NCI-H187 (cell line): ENCODE results near the gene CDH20.
"Not testable (repeated sequence)": the region's sequence is repeated elsewhere in the genome, so short reads cannot be mapped to it uniquely, and the experiment has no call there.

ENCODE experiments used
- DNase-seq, 2 experiments: peaks; one replicate each; lab custom pipeline; 2025; lab: John Stamatoyannopoulos, UW

CDH20 gene

DNA sequence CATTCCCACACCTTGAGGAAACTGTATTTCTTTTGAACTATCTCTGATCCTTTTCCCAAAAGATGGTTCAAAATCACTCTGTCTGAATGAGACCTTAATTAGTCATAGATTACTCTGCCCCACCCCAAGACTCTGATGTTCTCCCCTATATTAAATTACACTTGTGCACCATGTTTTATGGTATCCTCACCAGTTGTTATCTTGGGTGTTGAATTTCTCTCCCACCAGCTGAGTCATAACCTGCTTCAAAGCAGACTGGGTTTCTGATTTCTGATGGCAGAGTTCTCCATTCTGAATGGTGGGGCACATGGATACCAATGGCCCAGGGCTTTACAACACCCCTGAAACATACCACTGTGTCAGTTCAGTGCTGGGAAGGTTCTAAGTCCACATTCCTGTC is 15.0 kb downstream of the CDH20 start:
- DNase-seq, result no peak

DNA sequence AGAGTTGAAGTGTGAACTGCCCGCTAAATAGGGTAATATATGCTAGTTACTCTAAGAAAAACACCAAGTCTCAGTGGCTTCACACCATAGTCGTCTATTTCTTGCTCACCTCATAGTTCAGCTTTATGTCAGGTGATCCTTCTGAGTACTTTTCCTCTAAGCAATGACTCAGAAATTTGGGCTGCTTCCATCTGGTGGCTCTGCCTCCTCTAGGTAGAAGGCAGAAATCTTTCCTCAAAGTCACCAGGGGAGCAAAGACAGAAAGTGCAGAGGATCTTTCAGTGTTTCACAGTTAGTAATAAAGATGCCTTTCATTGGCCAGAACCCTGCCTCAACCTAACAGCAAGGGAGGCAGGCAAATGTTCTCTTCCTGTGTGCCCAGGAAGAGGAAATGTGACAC is 17.3 kb downstream of the CDH20 start:
- no peak for DNase-seq

DNA sequence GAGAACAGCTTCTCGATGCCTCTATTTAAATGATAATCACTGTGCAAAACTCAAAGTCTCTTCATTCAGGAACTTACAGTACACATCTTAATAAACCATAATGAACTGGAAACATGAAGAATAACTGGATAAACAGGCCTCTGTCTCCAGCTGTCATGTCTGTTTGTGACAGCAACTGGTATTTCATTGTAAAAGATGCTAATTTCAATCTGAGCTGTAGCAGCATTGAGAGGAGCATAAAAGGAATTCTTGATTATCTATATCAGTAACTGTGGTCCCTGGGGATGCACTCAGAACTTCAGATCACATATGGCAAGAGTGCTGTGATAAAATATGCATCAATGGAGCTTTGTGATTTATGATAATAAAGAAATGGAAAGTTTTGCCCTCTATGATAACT is 18.8 kb downstream of the CDH20 start:
- DNase-seq, result no peak

DNA sequence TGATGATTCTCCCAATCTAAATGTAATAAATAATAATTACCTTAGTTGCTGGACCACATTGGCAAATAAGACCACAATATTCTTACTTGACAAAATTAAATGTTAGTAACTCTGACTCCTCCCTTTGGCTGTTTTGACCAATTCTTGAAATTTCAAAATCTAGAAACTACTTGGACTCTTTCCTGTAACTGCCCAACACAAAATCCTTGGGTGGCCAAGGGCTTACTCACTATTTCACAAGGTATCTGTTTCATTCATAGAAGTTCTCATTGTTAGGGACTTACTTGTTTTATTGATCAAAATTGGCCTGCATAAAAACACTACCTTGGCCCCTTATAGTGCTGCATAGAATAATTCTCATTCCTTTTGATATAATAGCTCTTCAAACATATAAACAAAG is 19.4 kb downstream of the CDH20 start:
- DNase-seq, result no peak

DNA sequence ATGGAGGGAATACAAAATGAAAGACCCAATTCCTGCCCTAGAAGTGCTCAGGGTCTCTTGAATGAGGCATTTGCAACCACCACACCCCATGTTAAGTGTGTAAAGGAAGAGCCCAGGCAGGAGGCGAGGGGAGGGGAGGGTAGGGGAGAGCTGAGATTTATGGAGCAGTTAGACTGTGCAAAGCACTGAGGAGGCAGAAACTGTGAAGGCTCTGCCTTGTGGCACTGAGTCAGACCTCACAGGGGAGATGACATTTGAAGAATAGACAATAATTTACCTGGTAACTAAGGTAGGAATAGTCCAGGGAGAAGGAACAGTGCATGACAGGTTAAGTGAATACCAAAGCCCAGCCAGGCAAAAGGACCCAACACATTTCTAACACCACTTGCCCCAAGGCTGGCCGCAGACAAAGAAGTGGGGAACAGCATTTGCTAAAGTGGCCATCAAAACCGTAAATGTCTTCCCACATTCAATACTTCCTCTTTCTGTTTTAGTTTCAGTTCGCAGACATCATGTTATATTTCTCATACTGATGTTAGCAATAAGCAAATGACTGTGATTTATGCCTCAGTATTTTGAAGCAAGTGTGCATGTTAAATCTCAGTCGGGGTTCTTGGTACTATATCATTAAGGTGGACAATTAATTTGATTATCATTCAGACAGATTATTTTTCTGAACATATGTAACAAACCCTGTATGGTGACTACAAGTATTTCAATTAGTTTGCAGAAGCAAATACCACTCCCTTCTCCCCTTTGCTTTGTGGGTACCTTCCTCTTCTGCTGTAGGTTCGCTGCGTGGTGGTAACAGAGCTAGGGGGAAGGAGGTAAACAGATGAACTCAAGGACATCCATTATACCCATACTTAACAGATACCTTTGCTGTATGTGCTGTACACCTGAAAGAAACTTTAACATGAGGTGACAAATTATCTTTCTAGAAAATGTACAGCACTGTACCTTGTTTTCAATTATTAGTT is 27.5 kb downstream of the CDH20 start:
- no peak for DNase-seq

DNA sequence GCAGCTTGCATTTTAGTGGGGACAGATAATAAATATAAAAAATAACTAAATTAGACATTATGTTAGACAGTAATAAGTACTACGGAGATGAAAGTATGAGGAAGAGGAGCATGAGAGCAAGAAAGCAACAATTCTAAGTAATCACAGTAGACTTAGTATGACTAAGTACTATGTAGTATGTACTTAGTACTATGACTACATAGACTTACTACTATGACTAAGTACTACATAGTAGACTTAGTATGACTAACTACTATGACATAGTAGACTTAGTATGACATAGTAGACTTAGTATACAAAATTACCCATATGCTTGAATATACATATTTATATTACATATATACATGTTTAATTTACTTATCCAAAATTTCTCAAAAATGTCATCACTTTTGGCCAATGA is 29.3 kb downstream of the CDH20 start:
- no peak for DNase-seq

DNA sequence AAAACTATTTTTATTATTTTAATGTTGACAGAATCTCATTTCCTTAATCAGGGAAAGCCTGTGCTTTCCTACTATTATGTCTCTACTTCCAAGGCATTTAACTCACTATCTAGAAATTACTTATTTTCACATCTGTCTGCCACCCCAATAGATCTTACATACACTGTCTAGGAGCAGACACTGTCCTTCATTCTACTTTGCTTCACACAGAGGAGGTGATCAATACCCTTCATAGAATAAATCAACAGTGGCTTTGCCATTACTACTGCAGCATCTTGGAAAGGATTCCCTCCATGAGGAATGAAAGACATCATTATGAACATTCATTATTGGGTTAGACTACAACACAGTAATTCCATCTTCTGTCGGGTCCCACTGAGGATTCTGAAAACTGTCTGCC is 31.7 kb downstream of the CDH20 start:
- DNase-seq, result no peak

DNA sequence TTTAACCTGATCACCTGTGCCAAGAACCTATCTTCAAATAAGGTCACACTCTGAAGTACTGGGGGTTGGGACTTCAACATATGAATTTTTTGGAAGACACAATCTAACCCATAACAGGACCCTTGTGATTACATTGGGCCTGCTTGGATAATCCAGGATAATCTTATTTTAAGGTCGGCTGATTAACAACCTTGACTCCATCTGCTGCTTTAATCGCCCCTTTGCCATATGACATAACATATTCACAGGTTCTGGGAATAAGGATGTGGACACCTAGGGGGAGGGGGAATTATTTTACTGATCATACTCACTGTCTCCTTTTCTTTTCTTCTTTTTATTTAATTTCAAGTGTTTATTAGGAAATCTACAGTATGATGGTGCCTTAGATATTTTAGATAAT is 34.8 kb downstream of the CDH20 start:
- no peak for DNase-seq

DNA sequence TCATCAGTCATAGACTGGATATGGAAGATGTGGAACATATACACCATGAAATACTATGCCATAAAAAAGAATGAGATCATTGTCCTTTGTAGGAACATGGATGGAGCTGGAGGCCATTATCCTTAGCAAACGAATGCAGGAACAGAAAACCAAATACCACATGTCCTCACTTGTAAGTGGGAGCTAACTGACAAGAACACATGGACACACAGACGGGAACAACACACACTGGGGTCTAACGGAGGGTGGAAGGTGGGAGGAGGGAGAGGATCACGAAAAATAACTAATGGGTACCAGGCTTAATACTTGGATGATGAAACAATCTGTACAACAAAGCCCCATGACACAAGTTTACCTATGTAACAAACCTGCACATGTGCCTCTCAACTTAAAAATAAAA is 36.4 kb downstream of the CDH20 start:
- DNase-seq, result not testable (repeated sequence)

DNA sequence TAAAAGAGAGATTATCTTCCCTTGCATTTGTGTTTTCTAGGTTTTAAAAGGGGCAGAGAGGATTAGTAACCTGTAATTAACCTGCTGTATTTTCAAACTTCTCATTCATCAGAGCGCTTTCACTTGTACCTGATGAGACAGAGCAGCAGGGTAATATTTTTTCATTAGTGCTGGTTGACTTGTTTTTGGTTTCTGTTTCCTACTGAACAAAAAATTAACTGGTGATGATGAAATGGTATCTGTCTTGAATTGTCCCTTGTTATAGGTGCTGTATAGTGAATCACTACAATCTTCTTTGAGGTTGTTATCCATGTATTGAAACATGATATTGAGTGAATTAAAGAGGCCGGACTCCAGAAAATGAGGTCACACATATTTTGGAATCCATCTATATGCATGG is 37.9 kb downstream of the CDH20 start:
- no peak for DNase-seq

DNA sequence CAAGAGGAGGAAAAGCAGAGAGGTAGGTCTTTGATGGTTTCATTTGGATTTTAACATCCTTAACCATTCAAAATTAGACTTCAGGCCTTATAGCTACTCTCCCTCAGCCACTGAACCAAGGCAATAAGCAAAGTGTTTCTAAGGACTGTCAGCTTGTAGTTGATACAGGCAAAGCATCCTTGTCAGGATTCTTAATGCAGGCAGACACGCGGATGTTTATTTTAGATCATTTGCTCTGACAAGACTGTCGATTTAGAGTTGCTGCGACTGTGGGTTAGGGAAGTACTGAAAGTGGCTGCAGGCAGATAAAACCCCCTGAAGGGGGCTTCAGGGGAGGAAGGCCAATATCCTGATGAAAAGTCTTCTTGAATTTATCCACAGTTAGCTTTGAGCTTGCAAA is 46.6 kb downstream of the CDH20 start:
- no peak for DNase-seq

DNA sequence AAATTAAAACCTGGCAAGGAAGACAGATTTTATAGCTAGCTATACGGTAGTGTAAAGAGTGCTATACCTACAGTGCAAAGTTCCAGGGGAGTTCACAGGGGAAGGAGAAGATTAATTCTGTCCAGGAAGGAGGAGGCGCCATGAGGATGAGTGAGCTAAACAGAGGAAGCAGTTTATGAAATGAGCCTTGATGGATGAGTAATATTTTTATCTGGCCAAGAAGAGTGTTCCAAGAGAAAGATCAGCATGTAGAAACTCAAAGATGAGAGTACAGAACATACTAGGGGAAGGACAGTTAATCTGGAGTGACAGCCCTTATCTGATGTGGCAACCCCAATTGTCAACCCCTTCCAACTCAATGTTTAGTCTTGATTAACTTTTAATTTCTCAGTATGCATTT is 54.8 kb downstream of the CDH20 start:
- no peak for DNase-seq

DNA sequence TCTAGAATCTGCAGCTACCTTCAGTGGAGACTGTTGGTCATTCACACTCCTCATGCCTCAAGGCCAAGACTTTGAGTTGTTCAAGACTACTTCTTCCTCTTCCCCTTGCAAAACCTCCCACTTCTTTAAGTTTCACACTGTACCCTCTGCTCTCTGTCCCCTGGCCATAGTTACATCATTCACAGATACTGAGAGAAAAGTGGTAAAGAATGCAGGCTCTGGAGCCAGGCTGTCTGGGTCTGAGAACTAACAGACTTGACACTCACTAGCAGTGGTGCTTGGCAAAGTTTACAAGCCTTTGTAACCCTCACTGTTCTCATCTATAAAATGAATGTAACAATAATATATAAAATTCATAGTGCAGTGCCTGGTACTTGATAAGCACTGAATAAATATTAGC is 61.8 kb downstream of the CDH20 start:
- DNase-seq, result no peak

DNA sequence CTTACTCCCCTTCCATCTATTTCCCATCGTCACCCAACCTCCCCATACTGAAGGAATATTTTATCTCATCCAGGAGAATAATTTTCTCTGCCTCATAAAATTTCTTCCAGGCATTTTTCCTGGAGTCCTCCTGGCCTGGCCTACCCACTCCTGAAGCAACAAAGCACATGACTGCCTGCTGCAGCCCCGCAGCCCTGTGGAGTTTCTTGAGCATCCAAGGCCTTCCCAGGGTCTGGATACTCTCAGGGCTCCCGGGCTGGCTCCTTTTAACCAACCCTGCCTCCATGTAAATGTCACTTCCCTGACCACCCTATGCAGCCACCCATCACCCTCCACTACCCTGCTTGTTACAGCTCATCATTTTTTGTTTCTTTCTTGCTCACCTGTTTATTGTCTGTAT is 64.0 kb downstream of the CDH20 start:
- DNase-seq, result no peak

DNA sequence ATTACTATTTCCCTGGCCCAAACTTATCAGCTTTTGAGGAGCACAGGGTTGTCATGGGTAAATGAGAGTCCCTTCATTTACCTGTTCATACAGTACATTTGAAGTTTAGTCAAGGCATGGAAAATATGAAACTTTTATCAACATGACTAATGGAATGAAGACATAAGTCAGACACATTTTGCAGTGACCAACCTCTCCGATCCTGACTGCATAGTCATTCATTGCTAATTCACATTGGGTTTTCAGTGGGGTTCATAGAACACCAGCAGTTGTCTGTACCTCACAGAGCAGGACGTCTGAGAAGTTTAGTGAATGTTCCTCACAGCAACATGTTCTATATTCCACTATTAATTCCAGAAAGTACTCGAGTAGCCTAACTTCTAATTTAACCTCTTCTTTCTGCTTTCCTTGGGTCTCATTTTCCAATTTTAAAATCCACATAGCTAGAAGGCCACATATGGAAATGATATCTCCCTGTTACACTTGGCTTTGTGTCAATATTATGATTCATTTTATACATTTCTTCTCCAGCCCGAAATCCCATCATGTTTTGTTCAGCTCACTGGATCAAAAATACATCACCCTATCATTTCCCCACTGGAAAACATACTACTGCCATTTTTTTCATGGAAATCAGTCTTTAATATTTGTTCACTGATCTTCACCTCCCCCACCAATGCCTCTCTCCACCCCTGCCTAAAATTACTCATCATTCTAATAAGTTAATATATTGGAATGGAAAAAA is 65.9 kb downstream of the CDH20 start:
- no peak for DNase-seq

DNA sequence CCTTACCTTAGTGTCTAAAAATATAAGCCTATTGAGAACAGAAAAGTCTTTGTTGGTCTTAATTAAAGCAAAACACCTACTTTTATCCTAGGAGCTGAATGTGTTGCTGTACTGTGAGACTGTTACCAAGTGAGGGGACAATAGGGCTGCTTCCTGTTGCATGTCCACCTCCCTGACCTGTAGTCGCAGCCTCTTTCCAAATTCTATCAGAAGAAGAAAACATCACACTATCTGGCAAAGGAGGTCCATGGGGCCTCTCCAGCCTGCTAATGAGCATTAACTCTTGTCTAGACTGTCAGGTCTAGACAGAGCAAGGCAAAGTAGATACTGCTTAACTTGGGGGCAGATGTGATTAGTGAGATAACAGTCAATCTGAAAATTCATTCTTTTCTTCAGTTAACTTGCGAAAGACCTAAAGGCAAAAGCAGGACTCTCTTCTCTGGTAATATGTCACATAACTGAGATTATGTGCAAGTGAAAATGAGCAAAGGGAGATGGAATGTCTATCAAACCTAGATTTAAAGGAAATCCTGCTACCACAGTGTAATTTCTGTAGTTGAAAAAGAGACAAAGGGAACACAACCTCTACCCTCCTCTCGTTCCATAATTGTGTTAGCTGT is 66.9 kb downstream of the CDH20 start:
- no peak for DNase-seq

DNA sequence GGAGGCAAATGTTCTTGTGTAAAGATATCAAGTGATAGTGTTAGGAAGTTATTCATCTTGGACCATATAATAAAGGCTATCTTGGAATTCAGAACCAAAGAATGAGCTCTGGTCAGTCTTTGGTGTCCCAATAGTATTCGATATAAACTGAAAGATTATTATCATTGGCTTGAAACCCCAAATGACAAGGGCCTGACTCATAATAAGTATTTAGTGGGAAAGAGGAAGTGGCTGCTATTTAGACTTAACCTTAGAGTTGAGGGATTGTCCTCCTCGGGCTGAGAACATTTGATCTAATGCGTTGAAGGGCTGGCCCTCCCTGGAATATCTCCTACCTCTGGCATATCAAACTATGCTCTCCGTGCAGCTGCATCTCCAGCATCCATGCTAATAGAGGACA is 67.5 kb downstream of the CDH20 start:
- no peak for DNase-seq

DNA sequence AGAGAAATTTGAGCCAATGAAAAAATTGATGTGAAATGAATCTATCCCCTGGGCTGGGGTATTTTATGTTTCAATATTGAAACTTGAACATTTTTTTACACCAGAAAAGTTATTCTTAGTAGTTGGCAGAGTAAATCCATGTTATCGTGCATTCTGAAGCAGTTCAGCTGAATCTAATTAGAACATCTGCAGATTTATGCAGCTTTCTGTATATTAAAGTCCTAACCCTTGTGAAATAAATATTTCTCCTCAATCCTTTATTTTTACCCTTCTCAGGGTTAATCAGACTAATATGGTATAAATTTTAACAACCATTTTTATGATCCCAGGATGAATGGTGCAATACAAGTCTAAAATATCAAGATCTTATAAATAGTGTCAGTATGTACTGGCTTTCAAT is 69.5 kb downstream of the CDH20 start:
- no peak for DNase-seq

DNA sequence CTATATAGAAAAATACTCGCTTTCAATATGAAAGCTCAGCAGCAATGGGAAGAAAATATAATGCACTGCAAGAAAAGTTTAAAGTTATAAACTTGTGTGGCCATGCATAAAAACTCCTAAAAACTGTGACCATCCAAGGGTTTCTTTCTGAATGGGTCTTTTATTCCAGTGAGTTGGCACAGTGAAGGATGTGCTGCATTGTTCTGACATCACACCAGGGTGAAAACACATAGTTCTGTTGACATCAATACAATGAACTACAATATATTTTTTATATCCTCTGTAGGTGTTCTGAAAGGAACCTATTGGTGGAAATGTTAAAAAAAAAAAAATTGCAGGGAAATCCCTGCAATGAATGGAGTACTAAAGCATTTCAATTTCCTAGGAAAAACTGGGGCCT is 80.2 kb downstream of the CDH20 start:
- DNase-seq, result no peak

DNA sequence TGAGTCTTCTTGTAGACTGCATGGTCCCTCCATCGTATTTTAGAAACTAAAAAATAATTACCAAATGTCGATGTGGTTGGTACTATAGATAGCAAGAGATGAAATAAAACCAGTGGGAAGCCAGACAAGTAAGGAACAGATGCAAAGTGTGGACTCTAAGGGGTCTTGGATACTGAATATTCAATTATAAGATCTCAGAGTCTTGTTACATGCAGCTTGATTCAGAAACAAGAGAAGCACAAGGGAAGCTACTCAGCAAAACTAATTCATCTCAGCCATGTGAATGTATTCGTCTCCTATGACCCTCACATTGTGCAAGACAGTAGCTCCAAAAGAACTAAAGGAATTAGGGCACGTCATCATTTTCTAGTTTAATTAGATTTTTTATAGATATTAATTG is 80.9 kb downstream of the CDH20 start:
- no peak for DNase-seq

DNA sequence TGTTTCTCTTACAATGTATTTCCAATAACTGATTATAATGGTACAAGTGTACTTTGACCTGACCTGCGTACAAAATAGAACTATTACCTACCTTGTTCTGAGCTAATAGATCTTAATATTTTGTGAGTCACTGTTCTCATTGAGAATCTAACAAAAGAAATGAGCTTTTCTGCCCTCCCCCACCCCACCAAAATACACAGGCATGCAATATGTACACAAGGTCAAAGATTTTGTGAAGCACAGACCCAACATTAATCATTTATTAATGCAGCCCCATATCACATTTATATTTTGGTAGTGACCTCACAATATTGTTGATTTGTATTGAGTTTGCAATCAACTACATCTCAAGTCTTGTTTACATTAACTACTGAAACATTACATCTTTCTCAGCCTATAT is 86.5 kb downstream of the CDH20 start:
- no peak for DNase-seq

DNA sequence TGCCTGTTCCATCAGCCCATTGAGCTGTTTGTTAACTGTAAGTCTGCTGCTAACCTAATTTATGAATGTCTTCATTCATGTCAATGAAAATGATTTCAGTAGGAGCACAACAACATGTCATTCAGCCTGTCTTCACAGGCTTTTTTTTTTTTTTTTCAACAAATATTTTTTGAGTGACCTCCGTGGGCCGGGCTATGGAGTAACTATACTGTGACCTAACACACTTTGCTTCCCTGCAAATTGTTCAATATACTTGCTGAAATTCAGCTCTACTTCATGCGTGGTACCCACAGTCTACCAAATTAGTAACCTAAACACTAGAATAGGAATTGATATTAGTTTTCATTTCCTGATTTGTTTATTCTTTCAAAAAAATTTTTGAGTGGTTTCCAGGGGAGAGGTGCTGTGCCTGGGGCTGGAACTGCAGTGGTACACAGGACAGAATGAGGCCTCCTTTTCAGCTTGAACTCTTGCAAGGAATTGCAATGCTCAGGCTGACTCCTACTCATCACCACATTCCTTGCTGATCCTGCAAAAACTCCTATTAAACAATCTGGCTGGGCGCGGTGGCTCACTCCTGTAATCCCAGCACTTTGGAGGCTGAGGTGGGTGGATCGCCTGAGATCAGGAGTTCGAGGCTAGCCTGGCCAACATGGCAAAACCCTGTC is 87.1 kb downstream of the CDH20 start:
- DNase-seq, result no peak
